ENCODE results near the gene PTPRR.

The PTPRR gene

GRCh38 chr12:70590051-70590450 is 330.5 kb downstream of the PTPRR start:
- no peak overlapping the region for H3K27ac ChIP-seq
- peak; percentile 95 for TF ChIP-seq CTCF (conservative IDR thresholded peaks at IDR 0.05)
